GM19240 (cell line): ENCODE measurements around the gene IRF9.

ENCODE experiments used
- DNase-seq: peaks from one replicate; pipeline ENCODE4 v3.0.0; 2011; ENCODE audit warnings: low spot score; ENCODE audit not compliant: insufficient read length

The IRF9 gene

DNA sequence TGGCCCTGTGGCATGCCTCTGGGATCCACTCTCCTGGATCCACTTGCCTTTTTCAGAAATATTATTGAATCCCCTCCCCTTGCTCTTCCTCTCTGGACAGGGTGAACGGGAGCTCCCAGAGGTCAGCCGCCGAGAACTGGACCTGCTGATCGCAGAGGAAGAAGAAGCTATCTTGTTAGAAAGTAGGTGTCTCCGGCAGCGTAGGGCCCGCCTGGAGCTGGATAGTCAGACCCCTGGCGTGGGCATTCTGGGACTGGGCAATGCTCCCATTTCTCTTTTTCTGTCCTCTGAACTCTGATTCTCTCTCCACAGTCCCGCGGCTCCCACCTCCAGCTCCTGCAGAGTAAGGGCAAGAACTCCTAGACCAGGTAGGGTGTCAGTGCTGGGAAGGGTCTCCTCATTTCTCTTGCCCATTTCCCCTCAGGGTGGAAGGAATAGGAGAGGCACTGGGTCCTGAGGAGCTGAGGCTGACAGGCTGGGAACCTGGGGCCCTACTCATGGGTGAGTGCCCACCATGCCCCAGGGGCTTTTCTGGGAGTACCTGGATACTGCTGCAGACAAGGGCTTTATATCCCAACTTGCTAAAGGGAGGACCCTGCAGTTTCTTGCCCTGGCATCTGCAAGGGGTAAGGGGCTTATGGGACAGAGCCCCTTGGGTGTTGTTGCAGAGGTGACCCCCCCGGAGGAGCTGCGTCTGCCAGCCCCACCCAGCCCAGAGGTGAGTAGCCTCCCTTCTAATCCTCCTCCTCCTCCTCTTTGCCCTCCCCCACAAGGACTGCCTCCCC is 16.2 kb downstream of the IRF9 start:
- DNase-seq: no peak

GRCh38 chr14:24177891-24178290 is 16.8 kb downstream of the IRF9 start:
- DNase-seq: no peak

GRCh38 chr14:24178399-24179178 is 17.5 kb downstream of the IRF9 start:
- no peak for DNase-seq

DNA sequence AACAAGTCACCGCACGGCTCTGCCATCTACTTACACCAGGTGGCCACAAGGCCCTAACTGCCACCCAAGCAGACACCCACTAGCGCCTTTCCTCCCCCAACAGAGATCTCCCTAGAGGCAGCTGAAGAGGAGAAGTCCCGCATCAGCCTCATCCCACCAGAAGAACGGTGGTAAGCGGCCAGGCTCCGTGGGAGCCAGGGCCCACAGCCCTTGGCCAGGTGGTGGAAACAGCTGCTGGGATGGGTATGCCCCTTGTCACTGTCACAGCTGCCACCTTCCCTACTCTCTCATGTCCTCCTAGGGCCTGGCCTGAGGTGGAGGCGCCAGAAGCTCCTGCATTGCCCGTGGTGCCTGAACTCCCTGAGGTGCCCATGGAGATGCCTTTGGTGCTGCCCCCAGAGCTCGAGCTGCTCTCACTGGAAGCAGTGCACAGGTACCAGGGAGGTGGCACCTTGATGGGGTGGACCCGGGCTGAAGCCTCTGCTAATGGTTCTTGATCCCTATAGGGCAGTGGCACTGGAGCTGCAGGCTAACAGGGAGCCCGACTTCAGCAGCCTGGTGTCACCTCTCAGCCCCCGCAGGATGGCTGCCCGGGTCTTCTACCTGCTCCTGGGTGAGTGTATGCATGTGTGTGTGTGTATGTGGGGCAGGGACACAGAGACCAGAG is 18.4 kb downstream of the IRF9 start:
- no peak for DNase-seq

DNA sequence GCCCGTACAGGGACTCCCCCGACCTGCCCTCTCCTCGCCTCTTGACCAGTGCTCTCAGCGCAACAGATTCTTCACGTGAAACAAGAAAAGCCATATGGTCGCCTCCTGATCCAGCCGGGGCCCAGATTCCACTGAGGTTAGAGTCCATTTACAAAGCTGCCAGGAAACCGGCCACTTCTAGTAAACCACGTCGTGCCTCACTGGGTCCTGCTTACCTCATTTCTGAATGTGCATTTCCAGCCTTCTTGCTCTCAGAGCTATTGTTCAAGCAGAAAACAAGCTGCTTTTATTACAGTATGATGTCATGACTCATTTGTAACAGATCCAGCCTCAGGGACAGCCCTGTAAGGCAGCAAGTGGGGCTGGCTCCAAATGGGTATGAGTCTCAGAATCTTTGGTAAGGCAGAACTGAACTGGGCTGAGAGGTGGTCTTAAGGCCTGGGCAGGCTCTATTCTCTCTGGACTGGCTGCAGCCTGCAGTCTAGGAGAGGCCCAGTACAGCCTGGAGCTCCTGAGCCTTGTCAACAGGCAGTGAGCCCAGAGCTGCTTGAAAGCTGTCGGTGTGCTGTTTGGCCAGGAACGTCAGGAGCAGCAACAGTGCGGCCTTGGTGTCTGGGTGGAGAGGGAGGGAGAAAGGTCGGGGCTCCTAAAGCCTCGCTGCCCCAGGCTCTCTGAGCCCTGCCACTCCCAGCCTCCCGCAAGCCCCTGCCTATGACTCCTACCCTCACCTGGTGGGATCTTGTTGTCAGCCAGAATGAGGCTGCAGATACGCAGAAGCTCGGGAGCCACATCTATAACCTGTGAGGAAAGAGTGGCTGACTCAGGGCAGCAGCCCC is 19.1 kb downstream of the IRF9 start:
- no peak for DNase-seq

GRCh38 chr14:24181371-24182077 is 20.5 kb downstream of the IRF9 start:
- DNase-seq: no peak

GRCh38 chr14:24182110-24182882 is 21.2 kb downstream of the IRF9 start:
- DNase-seq: no peak

- DNase-seq: no peak
These were observed 22.0 kb downstream of the IRF9 start for GRCh38 chr14:24183014-24183481.

GRCh38 chr14:24184104-24184970 is 23.3 kb downstream of the IRF9 start:
- no peak for DNase-seq

GRCh38 chr14:24185026-24185425 is 24.0 kb downstream of the IRF9 start:
- no peak for DNase-seq

DNA sequence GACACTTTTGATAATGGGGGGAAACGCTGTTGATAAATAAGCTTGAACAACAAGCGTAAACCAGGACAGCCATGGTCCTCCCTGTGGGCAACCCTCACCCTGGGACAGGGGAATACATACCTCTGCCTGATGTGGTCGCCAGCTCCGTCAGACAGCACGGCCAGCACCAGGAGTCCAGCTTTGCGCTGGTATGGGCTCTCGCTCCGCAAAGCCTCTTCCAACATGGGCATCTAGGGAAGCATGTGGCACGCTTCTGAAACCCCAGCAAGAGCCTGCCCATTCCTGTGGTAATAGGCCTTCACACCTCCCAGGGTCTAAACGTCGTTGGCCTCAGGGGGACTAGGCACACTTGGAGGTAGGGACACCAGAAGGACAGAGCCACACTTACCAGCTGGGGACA is 24.7 kb downstream of the IRF9 start:
- no peak for DNase-seq

GRCh38 chr14:24186831-24187538 is 25.9 kb downstream of the IRF9 start:
- DNase-seq: no peak

- DNase-seq: no peak
These were observed 26.5 kb downstream of the IRF9 start for GRCh38 chr14:24187539-24187915.

DNA sequence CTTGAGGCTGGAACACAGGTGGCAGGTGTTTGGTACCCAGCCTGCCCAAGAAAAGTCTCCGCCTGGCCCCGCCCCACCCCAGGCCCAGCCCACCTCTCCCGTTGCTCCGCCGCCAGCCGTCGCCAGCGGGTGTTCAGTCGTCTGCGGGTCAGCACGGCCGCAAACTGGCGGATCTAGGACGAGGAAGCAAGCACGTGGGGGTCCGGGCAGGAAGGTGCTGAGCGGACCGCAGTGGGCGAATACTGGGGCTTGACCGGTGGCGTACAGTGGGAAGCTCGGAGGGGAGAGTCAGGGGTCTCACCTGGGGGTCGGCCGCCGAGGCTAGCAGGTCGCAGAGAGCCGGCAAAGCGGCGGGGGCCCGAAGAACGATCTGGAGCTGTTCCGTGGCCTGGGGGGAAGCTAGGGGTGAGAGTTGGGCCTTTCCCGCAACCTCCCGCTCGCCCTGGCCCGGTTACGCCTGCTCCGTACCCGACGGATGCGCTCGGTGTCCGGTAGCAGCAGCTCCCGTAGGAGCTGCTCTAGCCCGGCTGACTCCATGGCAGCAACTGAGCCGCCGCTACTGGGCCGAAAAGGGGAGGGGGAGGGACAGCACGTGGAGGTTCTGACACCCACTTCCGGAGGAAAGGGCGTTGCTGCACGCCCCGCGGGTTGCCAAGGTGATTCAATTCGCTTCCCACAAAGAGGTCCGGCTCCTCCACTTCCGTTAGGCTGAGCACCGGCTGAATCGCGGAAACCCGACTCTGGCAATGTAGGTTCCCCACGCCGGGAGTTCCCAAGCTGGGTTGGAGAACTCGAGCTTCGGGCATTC is 27.4 kb downstream of the IRF9 start, which contains the start of gene IPO4:
Gene IPO4 (minus strand): TSS at position 566 of the 808 bp plus-strand sequence. CDS start 29 bp downstream, at position 537.
- DNase-seq: peak; percentile 99

- DNase-seq: no peak
These were observed 28.0 kb downstream of the IRF9 start for GRCh38 chr14:24189059-24189375.

DNA sequence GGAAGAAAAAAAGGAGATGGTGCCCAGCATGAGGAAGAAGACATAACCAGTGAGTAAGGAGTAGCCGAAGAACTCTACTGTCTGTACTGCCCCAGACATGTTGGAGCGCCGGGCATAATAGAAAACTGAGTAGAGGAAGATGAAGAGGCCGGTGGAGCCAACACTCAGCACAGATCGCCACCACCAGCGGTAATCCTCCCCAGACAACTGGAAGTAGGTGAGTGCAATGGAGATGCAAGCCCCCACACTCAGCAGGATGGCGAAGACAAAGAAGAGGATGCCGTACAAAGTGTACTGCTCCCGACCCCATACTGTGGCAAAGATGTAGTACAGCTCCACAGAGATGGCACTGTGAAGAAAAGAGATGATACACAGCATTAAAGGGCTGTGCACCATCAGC is 28.4 kb downstream of the IRF9 start:
- DNase-seq: no peak

DNA sequence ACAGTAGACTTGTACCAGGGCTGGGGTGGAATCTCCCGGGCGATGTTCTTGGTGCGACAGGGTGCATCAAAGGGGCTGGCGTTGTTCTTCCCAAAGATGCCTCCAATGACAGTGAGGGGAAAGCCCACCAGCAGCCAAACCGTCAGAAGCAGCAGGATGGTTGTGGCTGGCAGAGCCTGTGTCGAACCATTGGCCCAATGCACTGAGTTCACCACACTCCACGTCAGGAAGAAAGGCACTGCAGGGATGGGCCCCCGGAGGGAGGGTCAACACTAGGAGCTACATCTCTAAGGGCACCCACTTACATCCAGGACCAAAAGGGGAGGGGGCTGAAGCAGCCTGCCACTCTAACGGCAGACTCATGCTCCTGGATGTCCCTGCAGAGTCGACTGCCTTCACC is 29.4 kb downstream of the IRF9 start:
- DNase-seq: no peak
